Stimulated activated effector memory CD8-positive, alpha-beta T cell treated with anti-CD3 and anti-CD28 coated beads, Interleukin-12 subunit alpha, Interleukin-12 subunit beta, amount 100 ng/mL, for 72 hours (primary cell): ENCODE measurements around the gene CAAP1.
"Not testable (repeated sequence)": the region's sequence is repeated elsewhere in the genome, so short reads cannot be mapped to it uniquely, and the experiment has no call there.

Source experiments
- ATAC-seq: fragments of 150-1000 bp; cut with Tn5 transposase; 2 replicates; pipeline ENCODE4 v1.10.0; 2021
- DNase-seq, 2 donors: peaks; one replicate each; pipeline ENCODE4 v3.0.0; 2021 to 2022; ENCODE audit warnings: low spot score in 2 of 2
- H3K27ac Mint-ChIP-seq: one replicate; pipeline ENCODE4 v1.8.0; 2022; ENCODE audit warnings: mild to moderate bottlenecking, mixed read lengths
- H3K36me3 Mint-ChIP-seq: one replicate; pipeline ENCODE4 v1.8.0; 2022; ENCODE audit warnings: mild to moderate bottlenecking, mixed read lengths
- H3K4me1 Mint-ChIP-seq: one replicate; pipeline ENCODE4 v1.8.0; 2022; ENCODE audit warnings: mixed read lengths
- H3K4me3 Mint-ChIP-seq: one replicate; pipeline ENCODE4 v1.8.0; 2022; ENCODE audit warnings: mild to moderate bottlenecking, mixed read lengths
- H3K9me3 Mint-ChIP-seq: one replicate; pipeline ENCODE4 v1.8.0; 2022; ENCODE audit warnings: mixed read lengths

Gene CAAP1

DNA sequence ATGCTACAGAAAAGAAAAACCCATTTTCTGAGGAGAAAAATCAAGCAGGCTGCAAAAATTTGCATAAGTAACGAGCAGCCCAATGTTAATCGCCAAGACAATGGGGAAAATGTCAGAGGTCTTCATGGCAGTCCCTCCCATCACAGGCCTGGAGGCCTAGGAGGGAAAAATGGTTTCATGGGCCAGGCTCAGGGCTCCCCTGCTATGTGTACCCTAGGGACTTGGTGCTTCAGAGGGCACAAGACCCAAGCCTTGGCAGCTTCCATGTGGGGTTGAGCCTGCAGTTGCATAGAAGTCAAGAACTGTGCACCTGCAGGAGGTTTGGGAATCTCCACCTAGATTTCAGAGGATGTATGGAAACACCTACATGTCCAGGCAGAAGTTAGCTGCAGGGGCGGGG is 10.4 kb downstream of the CAAP1 start:
- H3K4me1 Mint-ChIP-seq, result no peaks in the 10 kb centered on the region
- no peak for DNase-seq
- H3K9me3 Mint-ChIP-seq, result peaks cover 8% of the 10 kb centered on the region
- no peak overlapping the region for H3K4me3 Mint-ChIP-seq
- ATAC-seq, result no peak
- peaks cover 95% of the 10 kb centered on the region for H3K36me3 Mint-ChIP-seq
- no peak overlapping the region for H3K27ac Mint-ChIP-seq

DNA sequence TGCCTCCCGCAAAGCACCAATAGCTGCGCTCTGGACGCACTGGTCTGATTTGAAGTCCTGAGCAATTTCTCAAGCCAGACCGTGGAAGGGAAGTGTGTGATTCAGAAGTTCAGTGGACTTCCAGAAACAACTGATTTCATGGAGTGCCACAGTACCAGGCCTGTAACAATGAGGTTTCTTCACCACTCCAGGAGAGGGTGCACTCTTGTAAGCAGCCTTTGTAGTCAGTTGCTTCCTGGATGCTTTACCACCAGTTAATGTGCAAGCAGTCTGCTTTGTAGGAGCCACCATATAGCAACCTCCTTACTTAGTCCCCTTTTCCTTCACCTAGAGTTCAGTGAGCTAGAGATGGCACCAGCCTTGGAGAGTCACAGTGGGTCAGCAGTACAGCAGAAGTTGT is 12.3 kb downstream of the CAAP1 start:
- peaks cover 78% of the 10 kb centered on the region for H3K36me3 Mint-ChIP-seq
- no peak for ATAC-seq
- H3K4me1 Mint-ChIP-seq, result no peaks in the 10 kb centered on the region
- no peak for DNase-seq
- peaks cover 8% of the 10 kb centered on the region for H3K9me3 Mint-ChIP-seq
- no peak overlapping the region for H3K4me3 Mint-ChIP-seq
- H3K27ac Mint-ChIP-seq, result no peak overlapping the region

DNA sequence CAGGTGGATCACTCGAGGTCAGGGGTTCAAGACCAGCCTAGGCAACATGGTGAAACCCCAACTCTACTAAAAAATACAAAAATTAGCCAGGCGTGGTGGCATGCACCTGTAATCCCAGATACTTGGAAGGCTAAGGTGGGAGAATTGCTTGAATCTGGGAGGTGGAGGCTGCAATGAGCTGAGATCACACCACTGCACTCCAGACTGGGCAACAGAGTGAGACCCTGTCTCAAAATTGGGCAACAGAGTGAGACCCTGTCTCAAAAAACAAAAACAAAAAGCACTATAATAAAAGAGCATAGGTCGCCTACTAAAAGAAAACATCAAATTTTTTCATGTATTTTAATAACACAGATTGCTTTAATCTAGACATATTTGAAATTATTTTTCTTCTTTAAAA is 17.4 kb downstream of the CAAP1 start:
- not testable (repeated sequence) for DNase-seq, ATAC-seq, H3K4me1 Mint-ChIP-seq, H3K9me3 Mint-ChIP-seq, H3K27ac Mint-ChIP-seq, H3K4me3 Mint-ChIP-seq
- peaks cover 52% of the 10 kb centered on the region for H3K36me3 Mint-ChIP-seq

DNA sequence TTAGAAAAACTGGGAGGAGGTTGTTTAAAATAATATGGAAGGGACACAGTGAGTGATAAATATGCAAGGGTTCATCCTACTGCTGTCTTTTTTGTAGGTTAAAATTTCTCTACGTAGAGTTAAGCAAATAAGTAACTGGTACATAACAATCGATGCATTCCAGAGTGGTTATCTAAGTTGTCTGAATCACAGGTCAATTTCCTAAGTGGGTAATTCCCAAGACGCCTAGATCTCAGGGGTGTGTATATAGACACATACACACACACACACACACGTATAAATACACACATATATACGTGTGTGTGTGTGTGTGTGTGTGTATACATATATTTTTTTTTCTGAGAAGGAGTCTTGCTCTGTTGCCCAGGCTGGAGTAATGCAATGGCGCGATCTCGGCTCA is 22.3 kb downstream of the CAAP1 start:
- H3K27ac Mint-ChIP-seq, result no peak overlapping the region
- ATAC-seq (no peak), DNase-seq (no peak)
- H3K4me3 Mint-ChIP-seq, result no peak overlapping the region
- no peaks in the 10 kb centered on the region for H3K4me1 Mint-ChIP-seq
- H3K9me3 Mint-ChIP-seq, result no peaks in the 10 kb centered on the region
- peaks cover 40% of the 10 kb centered on the region for H3K36me3 Mint-ChIP-seq

DNA sequence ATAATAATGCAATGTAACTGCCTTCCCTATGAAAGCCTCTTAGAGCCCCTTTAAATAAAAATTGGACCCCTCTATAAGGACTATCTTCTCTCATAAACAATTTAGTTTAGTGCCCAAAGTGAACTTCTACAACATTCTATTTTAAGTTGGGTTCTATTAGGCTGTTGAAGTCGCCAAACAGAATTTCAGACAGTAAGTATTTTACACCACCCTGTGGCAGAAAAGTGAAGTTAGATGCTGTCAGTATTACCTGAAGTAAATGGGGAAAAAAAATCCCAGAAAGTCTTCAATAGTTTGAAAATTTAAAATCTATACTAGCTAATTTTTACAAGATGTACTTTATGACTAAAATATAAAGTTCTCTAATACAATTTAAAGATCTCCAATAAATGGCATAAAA is 29.5 kb downstream of the CAAP1 start:
- H3K36me3 Mint-ChIP-seq, result peaks cover 32% of the 10 kb centered on the region
- no peak overlapping the region for H3K4me3 Mint-ChIP-seq
- no peak for DNase-seq
- no peak for ATAC-seq
- H3K9me3 Mint-ChIP-seq, result no peaks in the 10 kb centered on the region
- no peaks in the 10 kb centered on the region for H3K4me1 Mint-ChIP-seq
- H3K27ac Mint-ChIP-seq, result no peak overlapping the region

DNA sequence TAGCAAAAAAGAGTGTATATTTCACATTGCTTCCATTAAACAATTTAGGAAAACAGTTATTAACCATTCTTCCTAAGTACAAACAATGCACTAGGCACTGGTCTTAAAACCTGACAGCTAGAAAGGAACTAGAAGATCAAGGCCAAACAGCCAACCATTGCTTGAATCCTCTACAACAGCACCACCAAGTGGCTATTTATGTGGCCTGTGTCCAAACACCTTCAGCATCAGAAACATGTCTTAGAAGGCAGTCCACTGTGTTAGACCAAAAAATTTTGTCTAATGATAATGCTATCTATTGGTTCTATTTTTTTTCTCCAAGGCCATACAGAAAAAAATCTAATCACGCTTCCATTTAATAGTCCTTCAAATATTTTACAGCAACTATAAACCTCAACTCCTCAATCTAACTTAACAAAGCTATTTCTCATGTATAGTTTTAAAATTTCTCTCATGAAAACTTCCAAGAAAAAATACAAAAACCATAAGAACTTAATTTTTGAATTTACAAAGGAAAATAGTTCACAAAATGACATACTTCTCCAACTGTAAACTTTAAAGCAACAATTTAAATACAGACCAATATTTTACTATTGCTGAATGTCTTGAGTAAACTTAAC is 36.1 kb downstream of the CAAP1 start:
- H3K36me3 Mint-ChIP-seq, result peaks cover 71% of the 10 kb centered on the region

DNA sequence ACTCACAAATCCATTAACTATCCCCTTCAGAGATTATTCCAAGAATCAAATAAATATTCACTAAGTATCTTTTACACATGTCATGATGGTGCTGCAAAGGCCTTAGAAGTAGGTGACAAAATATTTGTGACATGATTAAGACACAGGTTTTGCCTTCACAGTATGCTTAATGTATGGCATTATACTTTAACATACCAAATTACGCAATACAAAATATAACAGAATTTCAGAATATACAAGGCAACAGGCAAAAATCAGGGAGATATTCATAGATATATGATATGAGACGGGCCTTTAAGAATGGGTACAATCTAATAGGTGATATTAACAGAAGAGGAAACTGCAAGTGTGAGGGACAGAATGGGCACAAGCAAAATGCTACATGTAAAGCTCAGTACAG is 41.6 kb downstream of the CAAP1 start:
- DNase-seq (no peak), ATAC-seq (no peak)
- H3K9me3 Mint-ChIP-seq, result no peaks in the 10 kb centered on the region
- peaks cover 73% of the 10 kb centered on the region for H3K36me3 Mint-ChIP-seq
- H3K4me1 Mint-ChIP-seq, result no peaks in the 10 kb centered on the region
- no peak overlapping the region for H3K27ac Mint-ChIP-seq
- H3K4me3 Mint-ChIP-seq, result no peak overlapping the region

More for the DNA sequence above, 36.1 kb downstream of the CAAP1 start:
- H3K4me1 Mint-ChIP-seq, result no peaks in the 10 kb centered on the region
- H3K9me3 Mint-ChIP-seq, result no peaks in the 10 kb centered on the region
- DNase-seq (no peak), ATAC-seq (no peak)
- no peak overlapping the region for H3K4me3 Mint-ChIP-seq
- H3K27ac Mint-ChIP-seq, result no peak overlapping the region

DNA sequence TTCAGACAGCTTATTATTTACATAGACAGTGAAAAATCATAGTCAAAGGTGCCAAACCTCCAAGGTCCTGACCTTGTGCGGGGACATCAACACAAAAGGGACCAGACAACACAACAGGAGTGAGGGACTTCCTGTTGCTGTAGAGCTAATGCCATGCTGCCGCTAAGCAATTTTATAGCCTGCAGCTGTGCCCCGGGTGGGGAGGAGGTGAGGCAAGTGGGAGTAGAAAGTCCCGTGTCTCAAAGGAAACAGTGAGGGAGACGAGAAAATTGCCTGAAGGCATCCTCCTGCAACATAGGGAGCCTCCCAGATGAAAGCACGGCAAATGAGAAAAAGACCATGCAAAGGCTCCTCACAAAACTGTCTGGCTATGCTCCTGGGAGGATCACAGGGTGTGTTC is 58.8 kb downstream of the CAAP1 start:
- no peaks in the 10 kb centered on the region for H3K9me3 Mint-ChIP-seq
- no peak overlapping the region for H3K27ac Mint-ChIP-seq
- no peaks in the 10 kb centered on the region for H3K36me3 Mint-ChIP-seq
- DNase-seq (no peak), ATAC-seq (no peak)
- H3K4me1 Mint-ChIP-seq, result peaks cover 5% of the 10 kb centered on the region
- no peak overlapping the region for H3K4me3 Mint-ChIP-seq

DNA sequence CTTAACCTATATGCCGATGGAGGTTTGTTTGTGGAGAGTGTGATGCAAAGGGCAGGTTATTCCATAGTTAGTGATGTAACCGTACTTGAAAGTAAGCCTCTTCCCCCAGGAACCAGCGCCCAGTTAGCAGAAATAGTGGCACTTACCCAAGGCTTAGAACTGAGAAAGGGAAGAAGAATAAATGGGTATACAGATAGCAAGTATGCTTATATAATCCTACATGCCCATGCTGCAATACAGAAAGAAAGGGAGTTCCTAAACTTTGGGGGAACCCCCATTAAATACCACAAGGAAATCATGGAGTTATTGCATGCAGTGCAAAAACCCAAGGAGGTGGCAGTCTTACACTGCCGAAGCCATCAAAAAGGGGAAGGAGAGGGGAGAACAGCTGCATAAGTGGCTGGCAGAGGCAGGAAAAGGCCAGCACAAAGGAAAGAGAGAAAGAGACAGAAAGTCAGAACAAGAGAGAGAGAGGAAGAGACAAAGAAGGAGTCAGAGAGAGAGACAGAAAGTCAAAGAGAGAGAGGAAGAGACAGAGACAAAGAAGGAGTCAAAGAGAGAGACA is 64.1 kb downstream of the CAAP1 start:
- not testable (repeated sequence) for DNase-seq, H3K4me3 Mint-ChIP-seq, ATAC-seq, H3K9me3 Mint-ChIP-seq, H3K27ac Mint-ChIP-seq, H3K4me1 Mint-ChIP-seq, H3K36me3 Mint-ChIP-seq

DNA sequence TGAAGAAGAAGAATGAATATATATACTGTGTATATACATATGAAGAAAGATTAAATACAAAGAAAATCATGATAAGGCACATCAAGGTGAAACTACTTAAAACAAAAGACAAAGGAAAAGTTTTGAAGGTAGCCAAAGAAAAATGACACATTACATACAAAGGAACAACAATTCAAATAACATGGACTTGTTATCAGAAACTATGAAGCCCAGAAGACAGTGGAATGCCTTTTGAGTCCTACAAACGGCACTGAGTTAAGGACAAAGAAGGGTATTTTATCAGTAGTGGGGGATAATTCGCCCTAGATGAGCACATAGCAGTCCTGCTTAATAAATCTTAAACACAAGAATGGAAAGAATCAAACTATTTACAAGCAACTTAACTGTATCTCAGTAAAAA is 77.8 kb downstream of the CAAP1 start:
- DNase-seq (no peak), ATAC-seq (no peak)
- Mint-ChIP-seq H3K36me3 (no peaks in the 10 kb centered on the region), H3K4me3 (no peak overlapping the region), H3K4me1 (no peaks in the 10 kb centered on the region), H3K9me3 (no peaks in the 10 kb centered on the region), H3K27ac (no peak overlapping the region)

DNA sequence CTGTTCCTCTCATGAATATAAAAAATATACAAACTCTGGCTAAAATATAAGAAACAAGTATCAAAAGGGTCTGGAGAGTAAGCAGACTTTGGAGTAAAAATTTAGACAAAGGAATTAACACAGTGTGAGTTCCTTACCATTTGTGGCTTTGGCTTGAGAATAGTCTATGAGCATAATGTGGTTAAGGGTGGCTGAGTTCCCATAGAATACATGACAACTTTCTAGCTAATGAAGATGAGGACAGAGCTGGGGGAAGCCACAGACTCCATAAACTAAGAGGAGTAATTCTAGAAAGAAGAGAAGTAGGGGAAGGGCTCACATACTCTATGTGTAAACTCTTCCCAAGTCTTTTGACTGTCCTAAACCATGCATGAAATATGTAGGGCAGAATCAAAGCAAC is 79.4 kb downstream of the CAAP1 start:
- Mint-ChIP-seq H3K4me1 (no peaks in the 10 kb centered on the region), H3K36me3 (no peaks in the 10 kb centered on the region), H3K9me3 (no peaks in the 10 kb centered on the region), H3K27ac (no peak overlapping the region), H3K4me3 (no peak overlapping the region)
- ATAC-seq (no peak), DNase-seq (no peak)

DNA sequence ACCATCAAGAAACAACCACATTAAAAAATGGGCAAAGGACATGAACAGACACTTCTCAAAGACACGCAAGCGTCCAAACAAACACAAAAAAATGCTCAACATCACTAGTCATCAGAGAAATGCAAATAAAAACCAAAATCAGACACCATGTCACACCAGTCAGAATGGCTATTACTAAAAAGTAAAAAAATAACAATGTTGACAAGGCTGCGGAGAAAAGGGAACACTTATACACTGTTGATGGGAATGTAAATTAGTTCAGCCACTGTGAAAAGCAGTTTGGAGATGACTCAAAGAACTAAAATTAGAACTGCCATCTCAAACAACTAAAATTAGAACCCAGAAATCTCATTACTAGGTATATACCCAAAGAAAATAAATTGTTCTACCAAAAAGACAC is 80.4 kb downstream of the CAAP1 start:
- no peaks in the 10 kb centered on the region for H3K36me3 Mint-ChIP-seq
- no peak overlapping the region for H3K4me3 Mint-ChIP-seq
- no peak overlapping the region for H3K27ac Mint-ChIP-seq
- H3K9me3 Mint-ChIP-seq, result no peaks in the 10 kb centered on the region
- no peak for ATAC-seq
- no peak for DNase-seq
- no peaks in the 10 kb centered on the region for H3K4me1 Mint-ChIP-seq

DNA sequence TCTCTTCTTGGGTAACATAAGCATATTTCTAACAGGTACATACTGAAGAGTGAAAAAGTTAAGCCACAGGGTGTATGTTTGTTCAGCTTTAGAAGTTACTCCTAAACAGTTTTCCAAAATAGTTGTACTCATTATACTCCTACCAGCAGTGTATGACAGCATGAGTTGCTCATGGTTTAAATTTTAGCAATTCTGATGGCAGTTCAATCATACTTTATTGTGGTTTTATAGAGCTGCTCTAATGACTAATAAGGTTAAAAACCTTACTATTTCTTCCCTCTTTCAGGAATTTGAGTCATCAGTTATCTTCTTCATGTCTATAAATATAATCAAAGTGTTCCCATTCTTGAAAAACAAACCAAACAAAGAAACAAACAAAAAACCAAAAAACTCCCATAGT is 81.5 kb downstream of the CAAP1 start:
- Mint-ChIP-seq H3K9me3 (no peaks in the 10 kb centered on the region), H3K36me3 (no peaks in the 10 kb centered on the region), H3K4me1 (no peaks in the 10 kb centered on the region), H3K27ac (no peak overlapping the region), H3K4me3 (no peak overlapping the region)
- no peak for ATAC-seq
- DNase-seq, result no peak

DNA sequence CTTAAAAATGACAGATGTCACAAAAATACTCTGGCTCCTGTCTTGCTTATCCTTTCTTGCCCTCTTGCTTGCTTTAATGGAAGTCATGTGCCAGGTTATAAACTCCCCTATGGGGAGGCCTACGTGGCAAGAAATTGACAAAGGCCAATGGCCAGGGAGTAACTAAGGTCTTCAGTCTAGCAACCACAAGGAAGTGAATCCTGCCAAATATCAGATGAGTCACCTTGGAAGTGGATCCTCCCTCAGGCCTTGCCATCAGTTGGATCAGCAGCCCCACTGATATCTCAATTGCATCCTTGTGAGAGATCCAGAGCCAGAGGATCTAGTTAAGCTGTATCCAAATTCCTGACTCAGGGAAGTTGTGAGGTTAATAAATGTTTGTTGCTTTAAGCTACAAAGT is 82.8 kb downstream of the CAAP1 start:
- no peaks in the 10 kb centered on the region for H3K4me1 Mint-ChIP-seq
- ATAC-seq, result no peak
- H3K27ac Mint-ChIP-seq, result no peak overlapping the region

DNA sequence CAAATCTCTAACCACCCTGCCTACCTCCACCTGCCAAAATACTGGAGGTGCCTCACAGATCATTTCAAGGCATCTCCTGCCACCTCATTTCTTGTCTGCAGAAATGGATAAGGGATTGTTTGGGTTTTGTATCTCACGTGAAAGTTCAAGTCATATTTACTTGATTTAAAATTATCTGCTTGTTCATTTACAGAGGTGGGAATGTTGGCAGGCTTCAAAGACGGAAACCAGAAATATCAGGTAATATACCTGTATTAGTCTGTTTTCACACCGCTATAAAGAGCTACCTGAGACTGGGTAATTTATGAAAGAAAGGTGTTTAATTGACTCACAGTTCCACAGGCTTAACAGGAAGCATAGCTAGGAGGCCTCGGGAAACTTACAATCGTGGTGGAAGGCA is 85.4 kb downstream of the CAAP1 start:
- no peaks in the 10 kb centered on the region for H3K9me3 Mint-ChIP-seq
- no peaks in the 10 kb centered on the region for H3K4me1 Mint-ChIP-seq
- no peak overlapping the region for H3K27ac Mint-ChIP-seq
- no peak overlapping the region for H3K4me3 Mint-ChIP-seq
- ATAC-seq (no peak), DNase-seq (no peak)
- H3K36me3 Mint-ChIP-seq, result no peaks in the 10 kb centered on the region

More for the DNA sequence above, 82.8 kb downstream of the CAAP1 start:
- no peaks in the 10 kb centered on the region for H3K36me3 Mint-ChIP-seq
- H3K4me3 Mint-ChIP-seq, result no peak overlapping the region
- no peak for DNase-seq
- no peaks in the 10 kb centered on the region for H3K9me3 Mint-ChIP-seq

DNA sequence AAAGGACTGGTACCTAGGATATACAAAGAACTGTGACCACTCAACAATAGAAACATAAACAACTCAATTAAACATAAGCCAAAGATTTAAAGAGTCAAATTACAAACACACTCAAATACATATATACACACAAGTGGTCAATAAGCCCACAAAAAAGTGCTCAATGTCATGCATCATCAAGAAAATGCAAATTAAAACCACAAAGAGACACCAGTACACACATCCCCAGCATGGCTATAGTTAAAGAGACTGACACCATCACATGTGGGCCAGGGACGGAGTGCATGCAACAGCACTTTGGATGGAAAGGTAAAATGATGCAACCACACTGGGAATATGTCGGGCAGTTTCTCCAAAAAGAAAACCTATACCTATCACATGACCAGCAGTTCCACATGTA is 89.7 kb downstream of the CAAP1 start:
- Mint-ChIP-seq H3K4me1 (no peaks in the 10 kb centered on the region), H3K4me3 (no peak overlapping the region), H3K27ac (no peak overlapping the region), H3K9me3 (no peaks in the 10 kb centered on the region), H3K36me3 (no peaks in the 10 kb centered on the region)
- no peak for DNase-seq
- no peak for ATAC-seq

DNA sequence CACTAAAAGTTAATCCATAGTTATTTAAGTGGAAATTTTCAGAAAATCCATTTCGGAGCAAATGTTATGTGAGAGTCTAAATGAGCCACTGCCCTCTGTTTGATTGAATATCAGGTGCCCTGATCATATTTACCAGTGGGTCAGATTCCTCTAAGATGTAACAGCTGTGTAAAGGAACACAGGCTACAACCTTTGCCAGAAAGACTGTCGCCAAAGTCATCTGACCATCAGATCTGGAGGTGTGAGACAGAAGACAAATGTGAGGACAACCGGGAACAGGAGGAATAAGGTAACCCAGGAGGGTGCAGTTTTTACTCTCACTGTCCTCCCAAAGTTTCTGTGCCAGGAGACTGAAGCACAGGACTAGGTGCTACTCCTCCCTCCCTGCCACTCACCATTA is 90.8 kb downstream of the CAAP1 start:
- Mint-ChIP-seq H3K27ac (no peak overlapping the region), H3K4me1 (no peaks in the 10 kb centered on the region), H3K36me3 (no peaks in the 10 kb centered on the region), H3K4me3 (no peak overlapping the region), H3K9me3 (no peaks in the 10 kb centered on the region)
- ATAC-seq (no peak), DNase-seq (no peak)
